NT2/D1 (cell line): Measurements from ENCODE around the gene NFYC.
A peak's percentile ranks its signal among the peaks of the same experiment; 100 is the strongest.

Experiments
- DNase-seq: peaks from one replicate; pipeline ENCODE4 v3.0.0-alpha.2; 2011; ENCODE audit warnings: low read depth, low spot score
- H3K27me3 ChIP-seq: 2 replicates; pipeline ENCODE4 v1.6.0; 2011; ENCODE audit warnings: mild to moderate bottlenecking; ENCODE audit not compliant: insufficient read length, insufficient read depth
- H3K36me3 ChIP-seq: 2 replicates; pipeline ENCODE4 v1.6.1; 2011; ENCODE audit warnings: mild to moderate bottlenecking, low read length, mixed read lengths; ENCODE audit not compliant: insufficient read depth, insufficient read length
- H3K4me1 ChIP-seq: 2 replicates; pipeline ENCODE4 v1.5.1; 2011; ENCODE audit not compliant: insufficient read depth, insufficient read length
- H3K4me3 ChIP-seq: 2 replicates; pipeline ENCODE4 v1.5.1; 2011; ENCODE audit warnings: low read depth; ENCODE audit not compliant: insufficient read length
- H3K9ac ChIP-seq: 2 replicates; pipeline ENCODE4 v1.6.0; 2011; ENCODE audit warnings: low read depth; ENCODE audit not compliant: insufficient read length
- H3K9me3 ChIP-seq: 2 replicates; pipeline ENCODE4 v1.5.1; 2011; ENCODE audit warnings: mild to moderate bottlenecking, low read length; ENCODE audit not compliant: insufficient read depth
- SUZ12 ChIP-seq: IDR thresholded peaks from 2 replicates; pipeline ENCODE4 v1.6.1; 2011; ENCODE audit not compliant: insufficient read length, insufficient read depth; ENCODE audit errors: extremely low read depth
- YY1 ChIP-seq: IDR thresholded peaks from 2 replicates; pipeline ENCODE4 v1.6.1; 2011; ENCODE audit not compliant: insufficient read length, insufficient read depth
- ZNF274 ChIP-seq: IDR thresholded peaks from 2 replicates; pipeline ENCODE4 v1.6.1; 2011; ENCODE audit warnings: mild to moderate bottlenecking, low read depth, low read length

Gene NFYC

GRCh38 chr1:40808002-40808401, 116.5 kb downstream of the NFYC start:
- no peak overlapping the region for H3K9ac ChIP-seq
- no peak for DNase-seq
- H3K9me3 ChIP-seq: no peaks in the 10 kb centered on the region
- H3K4me3 ChIP-seq: no peak overlapping the region
- no peaks in the 10 kb centered on the region for H3K36me3 ChIP-seq
- no peak for TF ChIP-seq YY1
- TF ChIP-seq SUZ12: no peak
- no peak for TF ChIP-seq ZNF274
- peaks cover 23% of the 10 kb centered on the region for H3K4me1 ChIP-seq
- peaks cover 4% of the 10 kb centered on the region for H3K27me3 ChIP-seq

DNA sequence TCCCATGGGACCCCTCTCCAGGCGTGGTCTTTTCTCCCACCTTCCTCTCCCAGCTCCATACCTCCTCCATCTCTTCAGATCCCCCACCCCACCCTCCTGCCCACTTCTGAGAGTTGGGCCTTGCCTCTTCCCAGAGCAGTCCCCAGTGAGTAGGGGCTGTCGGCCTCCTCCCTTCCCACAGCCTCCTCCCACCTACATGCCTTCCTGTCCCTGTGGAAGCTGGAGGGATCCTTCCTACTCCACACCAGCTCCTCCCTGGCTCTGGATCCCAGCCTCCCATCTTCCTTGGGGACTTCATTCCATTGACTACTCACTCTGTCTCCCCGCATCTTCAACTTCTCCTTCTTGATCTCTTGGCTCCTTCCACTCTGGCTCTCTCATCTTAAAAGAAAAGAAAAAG, 116.9 kb downstream of the NFYC start:
- Histone ChIP-seq H3K4me1 (peaks cover 21% of the 10 kb centered on the region), H3K4me3 (no peak overlapping the region), H3K27me3 (peaks cover 4% of the 10 kb centered on the region), H3K9ac (no peak overlapping the region), H3K36me3 (no peaks in the 10 kb centered on the region), H3K9me3 (no peaks in the 10 kb centered on the region)
- DNase-seq: no peak
- TF ChIP-seq SUZ12 (no peak), ZNF274 (no peak), YY1 (no peak)

- Histone ChIP-seq H3K9ac (no peak overlapping the region), H3K4me1 (peaks cover 18% of the 10 kb centered on the region)
- no peak for DNase-seq
These were observed 117.4 kb downstream of the NFYC start for GRCh38 chr1:40808909-40809308.

GRCh38 chr1:40810927-40811326, 119.4 kb downstream of the NFYC start:
- H3K9ac ChIP-seq: no peak overlapping the region
- no peaks in the 10 kb centered on the region for H3K36me3 ChIP-seq
- peaks cover 14% of the 10 kb centered on the region for H3K4me1 ChIP-seq
- TF ChIP-seq ZNF274: no peak
- no peak for DNase-seq
- no peaks in the 10 kb centered on the region for H3K9me3 ChIP-seq
- H3K27me3 ChIP-seq: peaks cover 12% of the 10 kb centered on the region
- no peak overlapping the region for H3K4me3 ChIP-seq

More at GRCh38 chr1:40808909-40809308, 117.4 kb downstream of the NFYC start:
- TF ChIP-seq YY1 (no peak), ZNF274 (no peak), SUZ12 (no peak)
- Histone ChIP-seq H3K27me3 (peaks cover 4% of the 10 kb centered on the region), H3K36me3 (no peaks in the 10 kb centered on the region), H3K4me3 (no peak overlapping the region), H3K9me3 (no peaks in the 10 kb centered on the region)

DNA sequence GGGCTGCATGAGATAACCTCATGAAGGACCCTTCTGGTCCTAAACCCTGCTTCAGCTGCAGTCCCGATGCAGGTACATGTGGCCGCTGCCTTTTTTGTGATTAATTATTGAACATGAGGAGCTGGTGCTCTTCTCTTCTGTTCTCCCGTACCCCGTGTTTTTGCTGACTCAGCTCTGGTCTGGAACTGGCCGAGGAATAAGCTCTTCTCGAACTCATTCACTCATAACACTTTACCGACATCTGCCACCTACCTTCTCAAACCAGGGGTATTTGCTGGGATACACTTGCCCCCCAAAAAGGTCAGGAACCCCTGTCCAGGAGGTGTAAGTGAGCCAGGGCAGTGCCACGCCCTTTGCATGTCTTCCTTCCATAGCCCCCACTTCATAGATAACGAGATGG, 123.9 kb downstream of the NFYC start:
- Histone ChIP-seq H3K4me3 (no peak overlapping the region), H3K27me3 (peaks cover 32% of the 10 kb centered on the region), H3K36me3 (no peaks in the 10 kb centered on the region), H3K9me3 (no peaks in the 10 kb centered on the region), H3K9ac (no peak overlapping the region), H3K4me1 (peaks cover 31% of the 10 kb centered on the region)
- TF ChIP-seq ZNF274: no peak
- DNase-seq: no peak

GRCh38 chr1:40817791-40818263, 126.3 kb downstream of the NFYC start:
- TF ChIP-seq SUZ12 (no peak), YY1 (no peak), ZNF274 (no peak)
- peak overlapping the region; percentile 69 for H3K9ac ChIP-seq
- H3K4me1 ChIP-seq: peaks cover 45% of the 10 kb centered on the region
- no peak for DNase-seq
- H3K4me3 ChIP-seq: peak overlapping the region; percentile 57
- H3K9me3 ChIP-seq: no peaks in the 10 kb centered on the region
- H3K27me3 ChIP-seq: peaks cover 32% of the 10 kb centered on the region
- H3K36me3 ChIP-seq: no peaks in the 10 kb centered on the region

- DNase-seq: peak; percentile 87
- Histone ChIP-seq H3K27me3 (peaks cover 32% of the 10 kb centered on the region), H3K4me3 (peak overlapping the region; percentile 57), H3K9ac (peak overlapping the region; percentile 69), H3K36me3 (no peaks in the 10 kb centered on the region), H3K4me1 (peaks cover 43% of the 10 kb centered on the region), H3K9me3 (no peaks in the 10 kb centered on the region)
- no peak for TF ChIP-seq SUZ12
- no peak for TF ChIP-seq ZNF274
- no peak for TF ChIP-seq YY1
These were observed 126.9 kb downstream of the NFYC start for GRCh38 chr1:40818264-40818961.

GRCh38 chr1:40819101-40819500, 127.6 kb downstream of the NFYC start:
- H3K36me3 ChIP-seq: no peaks in the 10 kb centered on the region
- no peak for DNase-seq
- H3K4me3 ChIP-seq: no peak overlapping the region
- no peaks in the 10 kb centered on the region for H3K9me3 ChIP-seq
- H3K27me3 ChIP-seq: peaks cover 32% of the 10 kb centered on the region
- TF ChIP-seq ZNF274: no peak
- no peak for TF ChIP-seq SUZ12
- no peak for TF ChIP-seq YY1
- H3K4me1 ChIP-seq: peaks cover 49% of the 10 kb centered on the region
- no peak overlapping the region for H3K9ac ChIP-seq
